ENCODE data around the gene MICAL1. TPM values are rescaled to one million over a fixed set of nuclear protein-coding genes. Genes with fewer than 3 reads are reported as not detected.

MICAL1 gene
- total RNA-seq, 1 donor from 2014 or later: 88.4 TPM

- intact Hi-C loops (cut with micrococcal nuclease): loop anchor here (1.0 to 5.0 kb wide), 10 partner anchors 9 to 882 kb away; partner anchors contain the start of genes AK9, CDC40, CEP57L1 and FIG4
Measured at GRCh38 chr6:109440331-109441068, 15.1 kb downstream of the MICAL1 start, which contains the start of the genes PPIL6 and SMPD2. Gene PPIL6, minus strand, starts transcription at chr6:109440628. Its CDS starts 38 bp downstream, at chr6:109440590. Gene SMPD2, plus strand, starts transcription at chr6:109440724. Its CDS starts 398 bp downstream, at chr6:109441122.

GRCh38 chr6:109436041-109436440 is 19.5 kb downstream of the MICAL1 start:
- intact Hi-C loops (cut with micrococcal nuclease): no loop called here

- intact Hi-C loops (cut with micrococcal nuclease): no loop called here
Measured at GRCh38 chr6:109434456-109434855, 21.1 kb downstream of the MICAL1 start.

- intact Hi-C loops (cut with micrococcal nuclease): no loop called here
Measured at GRCh38 chr6:109429496-109429895, 26.1 kb downstream of the MICAL1 start.

- intact Hi-C loops (cut with micrococcal nuclease): no loop called here
Measured at GRCh38 chr6:109428889-109429477, 26.6 kb downstream of the MICAL1 start.

- intact Hi-C loops (cut with micrococcal nuclease): no loop called here
Measured at GRCh38 chr6:109424946-109425345, 30.6 kb downstream of the MICAL1 start.

- intact Hi-C loops (cut with micrococcal nuclease): no loop called here
Measured at GRCh38 chr6:109421184-109421583, 34.4 kb downstream of the MICAL1 start.

GRCh38 chr6:109420751-109421150 is 34.8 kb downstream of the MICAL1 start:
- intact Hi-C loops (cut with micrococcal nuclease): no loop called here

GRCh38 chr6:109417646-109418045 is 37.9 kb downstream of the MICAL1 start:
- intact Hi-C loops (cut with micrococcal nuclease): no loop called here

- intact Hi-C loops (cut with micrococcal nuclease): no loop called here
Measured at GRCh38 chr6:109411034-109411433, 44.5 kb downstream of the MICAL1 start.

GRCh38 chr6:109406196-109406595 is 49.4 kb downstream of the MICAL1 start:
- intact Hi-C loops (cut with micrococcal nuclease): no loop called here

GRCh38 chr6:109397020-109397419 is 58.6 kb downstream of the MICAL1 start:
- intact Hi-C loops (cut with micrococcal nuclease): no loop called here

- intact Hi-C loops (cut with micrococcal nuclease): no loop called here
Measured at GRCh38 chr6:109396046-109396718, 59.4 kb downstream of the MICAL1 start.

Other genes with a start within 250 kb of the MICAL1 start
- gene CD164, start 73.3 kb downstream of the MICAL1 start, total RNA-seq: 274 and 277 TPM in 2 replicates
- 0.29 TPM in 1 of 2 replicates, not detected in the other for gene PPIL6, start 15.1 kb downstream of the MICAL1 start, total RNA-seq
- 21.2 and 22.8 TPM in 2 replicates for gene SMPD2, start 15.0 kb downstream of the MICAL1 start, total RNA-seq
- 25.6 and 25.9 TPM in 2 replicates for gene ZBTB24, start 27.4 kb upstream of the MICAL1 start, total RNA-seq
- gene AK9, start 235.4 kb upstream of the MICAL1 start, total RNA-seq: 4.0 and 4.3 TPM in 2 replicates
- gene FIG4, start 235.5 kb upstream of the MICAL1 start, total RNA-seq: 11.6 TPM in 2 replicates